K562 treated with DMSO at 1 percent for 4 hours (cell line): ENCODE data around the gene MYBBP1A. TPM values are rescaled to one million over a fixed set of nuclear protein-coding genes. Genes with fewer than 3 reads are reported as not detected.

Source experiments
- total RNA-seq: library from RNA; unstranded; fragments of 300-600 nt; gene quantifications from 2 replicates; pipeline ENCODE4 v1.2.3, GENCODE V29; 2022; ENCODE audit not compliant: insufficient read depth

Gene MYBBP1A
- total RNA-seq: 14.2 and 18.0 TPM in 2 replicates

GRCh38 chr17:4554997-4555799 lies at the start of gene MYBBP1A:
Gene MYBBP1A, minus strand, starts transcription at chr17:4555384. Its CDS starts 60 bp downstream, at chr17:4555324.

GRCh38 chr17:4584101-4584916 lies 29.1 kb upstream of the MYBBP1A start, which contains the start of gene SMTNL2:
Gene SMTNL2, plus strand, starts transcription at chr17:4584529. Its CDS starts 77 bp downstream, at chr17:4584606.

GRCh38 chr17:4560421-4560820 lies 5.2 kb upstream of the MYBBP1A start, which contains the start of gene GGT6:
Gene GGT6, minus strand, starts transcription at chr17:4560577. Its CDS starts 56 bp downstream, at chr17:4560521.

GRCh38 chr17:4498461-4499397 lies 56.5 kb downstream of the MYBBP1A start, which contains the start of gene SPNS2:
Gene SPNS2, plus strand, starts transcription at chr17:4498881. Its CDS starts 167 bp downstream, at chr17:4499048.

Other genes starting within 250 kb of the MYBBP1A start
- 31.9 and 44.7 TPM in 2 replicates for gene UBE2G1, start 188.7 kb downstream of the MYBBP1A start, total RNA-seq
- not detected in 2 replicates for gene SPNS3, start 121.4 kb downstream of the MYBBP1A start, total RNA-seq
- gene SPNS2, start 56.5 kb downstream of the MYBBP1A start, total RNA-seq: not detected in 2 replicates
- not detected in 2 replicates for gene GGT6, start 5.2 kb upstream of the MYBBP1A start, total RNA-seq
- gene SMTNL2, start 29.1 kb upstream of the MYBBP1A start, total RNA-seq: not detected in 2 replicates
- gene ALOX15, start 86.3 kb upstream of the MYBBP1A start, total RNA-seq: not detected in 2 replicates
- gene PELP1, start 148.8 kb upstream of the MYBBP1A start, total RNA-seq: 37.2 and 38.9 TPM in 2 replicates
- gene ARRB2, start 155.2 kb upstream of the MYBBP1A start, total RNA-seq: 18.1 and 20.6 TPM in 2 replicates
- gene MED11, start 176.0 kb upstream of the MYBBP1A start, total RNA-seq: 4.9 and 10.5 TPM in 2 replicates
- gene ZMYND15, start 184.4 kb upstream of the MYBBP1A start, total RNA-seq: not detected in 2 replicates
- gene CXCL16, start 184.5 kb upstream of the MYBBP1A start, total RNA-seq: not detected in 2 replicates
- not detected in 2 replicates for gene TM4SF5, start 216.5 kb upstream of the MYBBP1A start, total RNA-seq
- gene VMO1, start 231.0 kb upstream of the MYBBP1A start, total RNA-seq: not detected in 2 replicates
- gene GLTPD2, start 233.6 kb upstream of the MYBBP1A start, total RNA-seq: 1.6 TPM in 1 of 2 replicates, not detected in the other
- gene PSMB6, start 240.8 kb upstream of the MYBBP1A start, total RNA-seq: 139 and 156 TPM in 2 replicates